GM18861 (cell line): ENCODE data around the gene PITX1.
"Not testable (repeated sequence)": the region's sequence is repeated elsewhere in the genome, so short reads cannot be mapped to it uniquely, and the experiment has no call there.

Experiments used
- ATAC-seq: cut with Tn5 transposase; IDR thresholded peaks from one replicate; pipeline ENCODE4 v1.9.1; 2021; ENCODE audit not compliant: unreplicated experiment

Gene PITX1

DNA sequence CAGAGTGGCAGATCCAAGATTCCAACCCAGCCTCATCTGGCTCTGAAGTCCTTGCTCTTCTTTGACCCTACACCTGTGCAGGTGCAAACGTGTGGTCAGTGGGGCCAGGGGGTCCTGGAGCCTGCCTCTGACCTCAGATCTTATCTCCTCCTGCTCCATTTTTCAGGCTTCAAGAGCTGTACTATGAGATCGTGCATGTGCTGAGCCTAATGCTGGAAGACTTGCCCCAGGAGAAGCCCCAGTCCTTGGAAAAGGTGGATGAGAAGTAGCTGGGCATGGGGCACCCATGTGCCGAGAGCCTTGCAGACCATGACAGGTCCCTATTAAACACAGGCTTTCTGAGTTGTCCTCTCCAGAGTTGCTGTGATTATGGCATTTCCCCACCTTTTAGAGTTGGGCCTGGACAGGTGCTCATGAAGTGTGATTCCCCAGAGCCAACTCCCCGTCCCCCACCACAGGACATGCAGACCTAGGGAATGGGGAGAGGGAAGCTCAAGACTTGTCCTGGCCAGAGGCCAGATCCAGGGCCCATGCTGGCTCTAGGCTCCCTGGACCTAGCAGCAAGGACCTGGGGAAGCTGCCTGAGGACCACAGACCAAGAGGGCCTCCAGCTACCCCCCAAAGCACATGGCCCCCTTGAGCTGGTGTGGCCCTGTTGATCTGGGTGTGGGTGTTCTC is 22.5 kb downstream of the PITX1 start:
- ATAC-seq: no peak

DNA sequence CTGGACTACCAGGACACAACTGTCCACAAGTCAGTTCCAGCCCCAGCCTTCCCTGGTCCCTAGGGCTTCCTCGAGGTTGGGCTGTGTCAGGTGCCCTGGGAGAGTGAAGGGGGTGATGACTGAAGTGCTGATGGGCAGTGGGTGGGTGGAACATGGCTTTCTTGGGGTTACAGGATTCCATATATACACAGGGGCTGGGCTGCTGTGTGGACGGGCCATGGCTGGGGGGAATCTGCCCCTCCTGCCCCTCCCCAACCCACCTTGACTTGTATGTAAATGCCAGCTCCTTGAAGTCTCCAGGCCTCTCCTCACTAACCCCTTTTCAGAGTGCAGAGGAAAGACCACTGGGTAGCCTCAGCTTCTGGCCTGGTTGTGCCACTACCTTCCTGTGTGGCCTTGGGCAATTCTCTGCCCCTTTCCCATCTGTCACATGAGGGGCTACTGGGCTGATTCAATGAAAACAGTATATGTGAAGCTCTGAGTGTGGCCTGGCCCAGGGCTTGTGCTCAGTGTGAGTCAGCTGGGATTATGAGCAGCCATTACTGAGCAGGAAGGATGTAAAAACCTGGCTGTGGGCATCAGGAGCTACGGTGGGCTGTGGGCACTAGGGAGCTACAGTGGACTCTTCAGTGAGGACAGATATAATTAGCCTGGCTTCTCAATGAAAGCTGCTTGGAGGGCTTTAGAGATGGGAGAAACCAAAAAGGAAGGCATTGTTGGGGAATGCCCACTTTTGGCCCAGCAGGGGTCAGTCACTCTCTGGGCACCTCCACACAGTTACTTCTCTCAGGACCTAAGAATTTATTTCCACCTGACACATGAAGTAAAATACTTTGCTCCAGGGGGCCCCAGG is 23.3 kb downstream of the PITX1 start:
- ATAC-seq: no peak

DNA sequence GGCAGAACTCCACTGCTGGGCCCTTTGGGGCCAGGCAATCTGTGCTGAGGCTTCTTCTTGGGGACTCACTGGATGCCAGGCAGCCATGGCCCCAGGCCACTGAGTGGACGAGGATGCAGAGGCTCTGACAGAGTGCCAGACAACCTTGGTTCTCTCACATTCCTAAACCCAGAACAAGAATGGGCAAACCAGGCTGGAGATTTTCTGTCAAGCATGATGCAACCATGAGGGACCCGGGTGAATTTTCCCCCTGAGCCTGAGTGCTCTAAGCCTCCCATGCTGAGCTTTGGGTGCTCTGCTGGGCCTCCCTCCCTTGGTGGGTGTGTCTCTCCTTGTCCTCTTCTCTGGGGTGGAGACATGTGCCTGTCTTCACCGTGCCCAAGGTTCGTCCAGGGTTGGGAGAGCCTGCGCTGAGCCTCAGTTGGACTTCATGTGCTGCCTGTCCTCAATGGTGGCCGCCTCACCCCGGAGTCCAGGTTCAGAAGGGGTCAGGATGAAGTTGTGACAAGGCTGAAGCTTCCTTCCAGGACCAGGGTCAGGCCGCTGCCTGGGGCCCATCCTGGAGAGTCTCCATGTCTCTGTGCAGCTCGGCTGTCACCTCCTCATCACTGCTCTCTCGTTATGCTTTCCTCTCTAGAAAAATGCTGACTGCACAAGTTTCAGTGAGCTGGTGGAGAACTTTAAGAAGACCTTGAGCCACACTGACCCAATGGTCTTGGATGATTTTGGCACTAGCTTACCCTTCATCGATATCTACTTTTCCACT is 24.1 kb downstream of the PITX1 start:
- ATAC-seq: no peak

DNA sequence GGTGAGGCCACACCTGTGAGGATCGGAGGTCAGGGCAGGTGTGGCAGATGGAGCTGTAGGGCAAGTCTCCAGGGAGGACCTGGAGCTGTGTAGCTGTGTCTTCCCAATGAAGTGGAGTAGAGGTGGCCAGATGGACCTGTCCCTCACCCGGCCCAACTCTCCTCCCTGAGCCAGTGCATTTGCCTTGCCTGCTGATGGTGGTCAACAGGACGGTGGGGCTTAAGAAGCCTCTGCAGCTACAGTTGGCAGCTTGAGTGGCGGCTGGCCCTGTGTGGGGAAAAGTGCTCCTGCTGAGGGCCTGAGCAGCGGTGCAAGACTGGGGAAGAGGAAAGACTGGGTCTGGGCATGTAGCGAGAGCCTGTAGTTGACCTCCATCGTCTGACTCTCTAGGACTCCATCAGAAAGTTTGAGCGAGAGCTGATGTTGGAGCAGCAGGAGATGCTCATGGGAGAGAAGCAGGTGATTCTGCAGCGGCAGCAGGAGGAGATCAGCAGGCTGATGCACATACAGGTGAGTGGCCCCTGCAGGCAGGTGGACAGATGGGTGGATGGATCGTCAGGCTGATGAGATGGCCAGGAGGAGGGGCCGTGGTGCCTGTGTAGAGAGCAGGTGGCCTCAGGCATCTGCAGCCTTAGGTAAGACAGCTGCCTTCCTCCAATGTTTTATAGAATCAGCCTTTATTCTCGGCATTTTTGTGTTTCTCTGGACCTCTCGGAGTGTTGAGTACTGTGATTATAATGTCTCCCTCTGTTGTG is 24.9 kb downstream of the PITX1 start:
- ATAC-seq: no peak

GRCh38 chr5:135008556-135008955 is 25.5 kb downstream of the PITX1 start:
- ATAC-seq: no peak

DNA sequence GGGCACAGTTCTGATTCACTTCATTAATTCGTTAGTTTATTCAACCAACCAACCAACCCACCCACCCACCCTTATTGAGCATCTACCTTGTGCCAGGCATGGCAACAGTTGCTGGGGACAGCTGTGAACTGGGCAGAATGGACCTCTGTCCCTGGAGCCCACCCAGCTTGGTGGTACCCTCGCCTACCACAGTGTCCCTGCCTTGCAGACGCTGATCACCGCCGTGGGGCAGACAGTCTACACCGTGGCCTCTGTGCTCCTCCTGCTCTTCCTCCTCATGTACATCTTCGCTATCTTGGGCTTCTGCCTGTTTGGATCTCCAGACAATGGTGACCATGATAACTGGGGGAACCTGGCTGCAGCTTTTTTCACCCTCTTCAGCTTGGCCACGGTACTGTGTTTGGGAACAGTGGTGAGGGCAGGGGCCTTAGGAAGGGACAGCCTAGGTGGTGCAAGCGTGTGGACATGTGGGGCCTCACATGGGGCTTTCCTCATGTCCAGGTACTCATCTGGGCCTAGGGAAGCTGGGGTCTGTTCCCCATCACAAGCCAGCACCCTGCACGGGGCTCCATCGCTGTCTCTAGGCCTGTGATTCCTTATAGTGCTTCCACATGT is 26.2 kb downstream of the PITX1 start:
- ATAC-seq: no peak

- ATAC-seq: no peak
Measured at GRCh38 chr5:135007305-135007704, 26.7 kb downstream of the PITX1 start.

DNA sequence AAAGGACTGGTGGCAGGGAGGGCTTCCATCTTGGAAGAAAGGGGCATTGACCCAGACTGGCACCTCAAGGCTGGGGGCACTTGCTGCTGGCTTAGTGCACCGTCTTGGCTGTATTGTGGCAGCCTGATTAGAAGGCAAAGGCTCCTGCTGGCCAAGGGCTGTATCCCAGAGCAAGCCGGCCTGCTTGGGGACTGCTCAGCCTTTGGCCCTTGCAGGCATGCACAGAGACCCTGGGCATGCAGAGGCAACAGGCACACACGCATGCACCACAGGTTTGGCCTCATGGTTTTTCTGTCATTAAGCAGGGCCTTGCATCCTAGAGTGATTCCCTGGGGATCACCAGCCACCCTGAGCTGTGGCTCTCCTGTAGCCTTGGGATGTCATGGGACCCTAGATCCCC is 29.0 kb downstream of the PITX1 start:
- ATAC-seq: no peak

GRCh38 chr5:135004376-135004775 is 29.7 kb downstream of the PITX1 start:
- ATAC-seq: no peak

DNA sequence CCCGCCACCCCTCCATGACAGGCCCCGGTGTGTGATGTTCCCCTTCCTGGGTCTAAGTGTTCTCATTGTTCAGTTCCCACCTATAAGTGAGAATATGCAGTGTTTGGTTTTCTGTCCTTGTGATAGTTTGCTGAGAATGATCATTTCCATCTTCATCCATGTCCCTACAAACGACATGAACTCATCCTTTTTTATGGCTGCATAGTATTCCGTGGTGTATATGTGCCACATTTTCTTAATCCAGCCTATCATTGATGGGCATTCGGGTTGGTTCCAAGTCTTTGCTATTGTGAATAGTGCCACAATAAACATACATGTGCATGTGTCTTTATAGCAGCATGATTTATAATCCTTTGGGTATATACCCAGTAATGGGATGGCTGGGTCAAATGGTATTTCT is 36.0 kb downstream of the PITX1 start:
- ATAC-seq: not testable (repeated sequence)

GRCh38 chr5:134997015-134997414 is 37.0 kb downstream of the PITX1 start:
- no peak for ATAC-seq

DNA sequence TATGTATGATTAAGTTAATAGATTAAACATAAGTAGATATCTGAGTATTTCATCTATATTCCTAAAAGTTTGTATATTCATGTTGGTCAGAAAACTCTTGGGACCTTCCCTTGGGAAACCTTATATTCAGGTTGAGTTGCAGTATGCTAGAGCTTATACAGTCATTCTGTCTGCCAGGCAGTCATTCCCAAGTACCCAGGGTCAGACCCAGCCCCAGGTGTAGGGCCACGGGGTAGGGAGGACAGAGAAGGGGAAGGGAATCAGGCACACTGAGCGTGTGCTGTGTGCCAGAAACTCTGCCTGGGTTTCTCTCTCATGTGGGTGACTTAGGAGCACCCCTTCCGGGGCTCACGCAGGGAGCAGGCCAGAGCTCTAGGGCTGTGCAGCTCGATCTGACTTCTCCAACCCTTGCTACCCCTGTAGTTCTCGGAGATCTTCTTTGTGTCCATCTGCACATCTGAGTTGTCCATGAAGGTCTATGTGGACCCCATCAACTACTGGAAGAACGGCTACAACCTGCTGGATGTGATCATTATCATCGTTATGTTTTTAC is 38.1 kb downstream of the PITX1 start:
- ATAC-seq: no peak

DNA sequence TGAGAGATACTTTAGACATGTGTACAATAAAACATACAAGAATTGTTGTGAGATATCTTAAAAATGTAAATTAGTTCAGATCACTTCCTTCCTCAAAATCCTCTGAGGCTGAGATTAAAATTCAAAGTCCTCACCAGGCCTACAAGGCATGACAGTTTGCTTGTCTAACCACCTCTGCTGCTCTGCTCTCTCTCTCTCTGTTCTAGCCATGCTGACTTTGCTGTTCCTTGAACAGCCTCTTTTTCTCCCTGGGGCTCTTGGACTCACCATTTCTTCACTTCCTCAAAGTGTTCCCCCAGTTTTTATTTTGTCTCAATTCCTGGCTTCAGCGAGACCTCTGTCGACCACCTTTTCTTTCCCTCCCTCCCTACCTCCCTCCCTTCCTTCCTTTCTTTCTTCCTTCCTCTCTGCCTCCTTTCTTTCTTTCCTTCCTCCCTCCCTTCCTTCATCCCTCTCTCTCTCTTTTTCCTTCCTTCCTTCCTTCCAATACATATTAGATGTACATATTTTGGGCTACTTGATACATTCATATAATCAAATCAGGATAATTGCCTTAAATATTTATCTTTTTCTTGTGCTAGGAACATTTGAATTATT is 39.4 kb downstream of the PITX1 start:
- no peak for ATAC-seq

GRCh38 chr5:134993161-134993560 is 40.9 kb downstream of the PITX1 start:
- no peak for ATAC-seq

GRCh38 chr5:134992148-134992547 is 41.9 kb downstream of the PITX1 start:
- no peak for ATAC-seq

GRCh38 chr5:134990183-134990582 is 43.8 kb downstream of the PITX1 start:
- not testable (repeated sequence) for ATAC-seq

DNA sequence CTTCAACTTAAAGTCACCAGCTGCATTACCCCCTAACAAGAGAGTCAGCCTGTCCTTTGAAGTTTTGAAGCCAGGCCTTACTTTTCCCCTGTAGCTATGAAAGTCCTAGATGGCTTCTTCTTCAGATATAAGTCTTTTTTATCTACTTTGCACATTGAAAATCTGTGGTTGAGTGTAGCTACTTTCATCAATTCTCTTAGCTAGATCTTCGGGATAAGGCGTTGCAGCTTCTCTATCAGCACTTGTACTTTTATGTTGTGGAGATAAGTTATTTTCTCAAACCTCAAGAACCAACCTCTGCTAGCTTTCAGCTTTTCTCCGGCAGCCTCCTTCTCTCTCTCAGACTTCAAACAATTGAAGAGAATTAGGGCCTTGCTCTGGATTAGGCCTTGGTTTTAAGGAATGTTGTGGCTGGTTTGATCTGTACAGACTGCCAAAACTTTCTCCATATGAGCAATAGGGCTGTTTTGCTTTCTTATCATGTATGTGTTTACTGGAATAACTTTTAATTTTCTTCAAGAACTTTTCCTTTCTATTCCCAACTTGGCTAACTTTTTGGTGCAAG is 44.7 kb downstream of the PITX1 start:
- ATAC-seq: no peak

DNA sequence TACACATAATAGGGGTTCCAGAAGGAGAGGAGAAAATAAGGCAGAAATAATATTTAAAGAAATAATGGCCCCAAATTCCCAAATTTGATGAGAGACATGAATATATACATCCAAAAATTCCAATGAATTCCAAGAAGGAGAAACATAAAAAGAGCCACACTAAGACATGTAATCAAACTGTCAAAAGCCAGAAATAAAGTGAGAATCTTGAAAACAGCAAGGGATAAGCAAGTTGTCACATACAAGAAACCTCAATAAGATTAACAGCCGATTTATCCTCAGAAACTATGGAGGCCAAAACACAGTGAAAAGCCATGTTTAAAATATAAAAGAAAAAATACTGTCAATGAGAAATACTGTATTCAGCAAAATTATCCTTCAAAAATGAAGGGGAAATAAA is 51.8 kb downstream of the PITX1 start:
- ATAC-seq: no peak

DNA sequence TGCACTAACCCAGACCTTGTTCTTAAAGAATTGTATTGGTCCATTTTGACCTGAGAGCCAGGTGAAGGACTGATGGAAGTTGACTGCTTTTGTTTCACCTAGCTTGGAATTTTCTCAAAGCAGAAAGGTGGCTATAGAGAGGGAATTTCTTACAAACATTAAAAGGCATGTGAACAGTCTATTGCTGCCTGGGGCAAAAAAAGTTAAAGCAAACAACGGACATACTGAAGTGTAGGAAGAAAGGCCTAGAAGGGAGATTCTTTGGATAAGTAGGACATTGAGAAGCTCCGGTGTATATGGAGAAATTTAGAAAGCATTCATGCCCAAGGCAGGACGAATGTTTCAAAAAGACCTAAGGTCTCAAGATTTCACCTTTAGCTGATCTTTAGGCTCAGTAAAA is 54.6 kb downstream of the PITX1 start:
- ATAC-seq: no peak
